A549 (cell line): ENCODE results near the gene CHCHD5.

Experiments used
- MYC ChIP-seq: IDR thresholded peaks from 2 replicates; pipeline ENCODE4 v1.6.1; 2012; ENCODE audit warnings: mild to moderate bottlenecking, inconsistent platforms, low read length, improper control_type of control experiment, borderline replicate concordance
- TF ChIP-seq, protein P1 (sequence below): fragments of >200 bp; sonication (Bioruptor Twin); formaldehyde crosslinking; IDR thresholded peaks from 3 replicates; pipeline ENCODE4 v1.5.1; 2016

DNA sequence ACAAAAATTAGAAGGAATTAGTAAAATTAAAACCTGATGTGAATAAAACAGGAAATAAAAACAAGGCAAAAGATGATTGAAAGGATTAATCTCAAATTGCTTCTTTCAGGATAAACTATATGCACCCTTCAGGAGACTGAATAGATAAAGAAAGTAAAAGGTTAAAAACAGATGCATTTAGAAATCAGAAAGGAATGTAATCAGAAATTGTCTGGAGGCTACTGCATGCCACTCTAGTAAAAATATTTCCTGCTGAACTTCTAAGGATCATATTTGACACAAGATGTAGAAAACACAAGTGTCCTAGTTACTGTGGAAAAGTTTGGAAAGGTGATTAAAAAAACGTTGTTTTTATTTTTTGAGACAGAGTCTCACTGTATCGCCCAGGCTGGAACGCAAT, 16.2 kb downstream of the CHCHD5 start:
- TF ChIP-seq, protein P1, sequence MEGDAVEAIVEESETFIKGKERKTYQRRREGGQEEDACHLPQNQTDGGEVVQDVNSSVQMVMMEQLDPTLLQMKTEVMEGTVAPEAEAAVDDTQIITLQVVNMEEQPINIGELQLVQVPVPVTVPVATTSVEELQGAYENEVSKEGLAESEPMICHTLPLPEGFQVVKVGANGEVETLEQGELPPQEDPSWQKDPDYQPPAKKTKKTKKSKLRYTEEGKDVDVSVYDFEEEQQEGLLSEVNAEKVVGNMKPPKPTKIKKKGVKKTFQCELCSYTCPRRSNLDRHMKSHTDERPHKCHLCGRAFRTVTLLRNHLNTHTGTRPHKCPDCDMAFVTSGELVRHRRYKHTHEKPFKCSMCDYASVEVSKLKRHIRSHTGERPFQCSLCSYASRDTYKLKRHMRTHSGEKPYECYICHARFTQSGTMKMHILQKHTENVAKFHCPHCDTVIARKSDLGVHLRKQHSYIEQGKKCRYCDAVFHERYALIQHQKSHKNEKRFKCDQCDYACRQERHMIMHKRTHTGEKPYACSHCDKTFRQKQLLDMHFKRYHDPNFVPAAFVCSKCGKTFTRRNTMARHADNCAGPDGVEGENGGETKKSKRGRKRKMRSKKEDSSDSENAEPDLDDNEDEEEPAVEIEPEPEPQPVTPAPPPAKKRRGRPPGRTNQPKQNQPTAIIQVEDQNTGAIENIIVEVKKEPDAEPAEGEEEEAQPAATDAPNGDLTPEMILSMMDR = no peak
- no peak for TF ChIP-seq MYC
